SK-N-MC (cell line): ENCODE measurements around the gene MEIS2.

Experiments
- DNase-seq: peaks from one replicate; pipeline ENCODE4 v3.0.0-alpha.2; 2011; ENCODE audit warnings: low read depth, low spot score
- H3K27ac ChIP-seq: fragments of 200-600 bp; sonication (generic); 2 replicates; pipeline ENCODE4 v1.5.1; 2016; ENCODE audit warnings: mixed run types
- H3K36me3 ChIP-seq: fragments of 200-600 bp; sonication (generic); 2 replicates; pipeline ENCODE4 v1.6.1; 2017; ENCODE audit warnings: antibody characterized with exemption, low read length, mixed read lengths; ENCODE audit not compliant: insufficient read depth
- H3K4me3 ChIP-seq: fragments of 200-600 bp; sonication (generic); 2 replicates; pipeline ENCODE4 v1.5.1; 2016
- H3K9ac ChIP-seq: fragments of 200-600 bp; sonication (generic); 2 replicates; pipeline ENCODE4 v1.8.0; 2017; ENCODE audit warnings: mixed run types, mixed read lengths; ENCODE audit not compliant: insufficient read length
- H3K9me3 ChIP-seq: fragments of 200-600 bp; sonication (generic); 2 replicates; pipeline ENCODE4 v1.6.1; 2017; ENCODE audit warnings: low read depth, mild to moderate bottlenecking, antibody characterized with exemption, low read length, moderate library complexity, mixed read lengths
- EZH2 ChIP-seq: fragments of 200-600 bp; sonication (generic); IDR thresholded peaks from one replicate; pipeline ENCODE4 v1.6.1; 2017; ENCODE audit warnings: antibody characterized with exemption
- FOXP2 ChIP-seq: optimal IDR thresholded peaks from 2 replicates; pipeline ENCODE3; 2011; ENCODE audit warnings: mild to moderate bottlenecking, moderate library complexity; ENCODE audit not compliant: insufficient read depth; ENCODE audit errors: extremely low read length, control extremely low read depth
- POLR2AphosphoS5 ChIP-seq: IDR thresholded peaks from 2 replicates; pipeline ENCODE4 v1.6.1; 2012; ENCODE audit warnings: mild to moderate bottlenecking, low read depth, low read length, borderline replicate concordance

The MEIS2 gene

GRCh38 chr15:37019479-37020433, 80.6 kb downstream of the MEIS2 start:
- no peak for TF ChIP-seq EZH2
- TF ChIP-seq POLR2AphosphoS5 = no peak
- no peak for TF ChIP-seq FOXP2
- peaks cover 2% of the 10 kb centered on the region; the same call in 1 of the 2 replicates for H3K36me3 ChIP-seq
- H3K4me3 ChIP-seq = no peak overlapping the region
- H3K27ac ChIP-seq = no peak overlapping the region; the same call in 1 of the 2 replicates
- no peak for DNase-seq
- no peaks in the 10 kb centered on the region for H3K9me3 ChIP-seq
- H3K9ac ChIP-seq = no peak overlapping the region

- 0 out of 2 replicates have a peak, but pooled peaks cover 2% of the 10 kb centered on the region for H3K36me3 ChIP-seq
- TF ChIP-seq EZH2 (no peak), FOXP2 (no peak), POLR2AphosphoS5 (no peak)
- H3K4me3 ChIP-seq = peak overlapping the region; percentile 65
- H3K27ac ChIP-seq = peak overlapping the region; percentile 87
- no peaks in the 10 kb centered on the region for H3K9me3 ChIP-seq
- H3K9ac ChIP-seq = peak overlapping the region; percentile 51
- DNase-seq = no peak
These were observed 83.2 kb downstream of the MEIS2 start for GRCh38 chr15:37017031-37017625.

GRCh38 chr15:37016231-37016630, 84.1 kb downstream of the MEIS2 start:
- DNase-seq = no peak
- H3K4me3 ChIP-seq = peak overlapping the region; percentile 65
- peak overlapping the region; percentile 87 for H3K27ac ChIP-seq
- H3K36me3 ChIP-seq = 0 out of 2 replicates have a peak, but pooled peaks cover 2% of the 10 kb centered on the region
- TF ChIP-seq FOXP2 = no peak
- no peak for TF ChIP-seq EZH2
- TF ChIP-seq POLR2AphosphoS5 = no peak
- peak overlapping the region; percentile 51 for H3K9ac ChIP-seq
- H3K9me3 ChIP-seq = no peaks in the 10 kb centered on the region

GRCh38 chr15:37015451-37015850, 84.9 kb downstream of the MEIS2 start:
- Histone ChIP-seq H3K9ac (peak overlapping the region; percentile 45), H3K27ac (peak overlapping the region; percentile 87), H3K36me3 (0 out of 2 replicates have a peak, but pooled peaks cover 2% of the 10 kb centered on the region), H3K9me3 (no peaks in the 10 kb centered on the region), H3K4me3 (peak overlapping the region; percentile 65)
- peak; percentile 5 for TF ChIP-seq FOXP2
- no peak for TF ChIP-seq EZH2
- TF ChIP-seq POLR2AphosphoS5 = 0 out of 2 replicates have a peak, but pooled peaks have one; percentile 11
- no peak for DNase-seq

GRCh38 chr15:37015035-37015434, 85.3 kb downstream of the MEIS2 start:
- peak overlapping the region; percentile 65 for H3K4me3 ChIP-seq
- 0 out of 2 replicates have a peak, but pooled peaks cover 2% of the 10 kb centered on the region for H3K36me3 ChIP-seq
- H3K27ac ChIP-seq = peak overlapping the region; percentile 87; the same call in 1 of the 2 replicates
- no peak for DNase-seq
- no peaks in the 10 kb centered on the region for H3K9me3 ChIP-seq
- peak overlapping the region; percentile 45 for H3K9ac ChIP-seq
- TF ChIP-seq FOXP2 (peak; percentile 13), EZH2 (no peak)

- 0 out of 2 replicates have a peak, but pooled peaks cover 2% of the 10 kb centered on the region for H3K36me3 ChIP-seq
- H3K9ac ChIP-seq = peak overlapping the region; percentile 45
- peak overlapping the region; percentile 65 for H3K4me3 ChIP-seq
- TF ChIP-seq POLR2AphosphoS5 (no peak), FOXP2 (no peak), EZH2 (no peak)
- H3K27ac ChIP-seq = peak overlapping the region; percentile 87; the same call in 1 of the 2 replicates
- H3K9me3 ChIP-seq = no peaks in the 10 kb centered on the region
- no peak for DNase-seq
These were observed 85.8 kb downstream of the MEIS2 start for GRCh38 chr15:37014566-37014965.

GRCh38 chr15:37014137-37014536, 86.2 kb downstream of the MEIS2 start:
- H3K9ac ChIP-seq = no peak overlapping the region
- no peaks in the 10 kb centered on the region for H3K9me3 ChIP-seq
- no peak overlapping the region for H3K27ac ChIP-seq
- 0 out of 2 replicates have a peak, but pooled peaks cover 2% of the 10 kb centered on the region for H3K36me3 ChIP-seq
- no peak overlapping the region for H3K4me3 ChIP-seq
- DNase-seq = no peak
- TF ChIP-seq EZH2 = no peak
- TF ChIP-seq FOXP2 = no peak
- no peak for TF ChIP-seq POLR2AphosphoS5

GRCh38 chr15:37010595-37010994, 89.8 kb downstream of the MEIS2 start:
- H3K4me3 ChIP-seq = no peak overlapping the region
- no peak overlapping the region for H3K27ac ChIP-seq
- H3K9me3 ChIP-seq = no peaks in the 10 kb centered on the region
- H3K36me3 ChIP-seq = peaks cover 2% of the 10 kb centered on the region; the same call in 1 of the 2 replicates
- no peak for DNase-seq
- H3K9ac ChIP-seq = no peak overlapping the region
- TF ChIP-seq FOXP2 = no peak
- no peak for TF ChIP-seq EZH2
- no peak for TF ChIP-seq POLR2AphosphoS5
